Jurkat, Clone E6-1 (cell line): Measurements from ENCODE around the gene PCDHGA11.
"Not testable (repeated sequence)": the region's sequence is repeated elsewhere in the genome, so short reads cannot be mapped to it uniquely, and the experiment has no call there.

Source experiments
- DNase-seq: peaks from one replicate; pipeline ENCODE4 v3.0.0-alpha.2; 2011; ENCODE audit warnings: low read depth, low spot score
- H3K4me3 ChIP-seq: 2 replicates; pipeline ENCODE4 v1.5.1; 2011; ENCODE audit warnings: mild to moderate bottlenecking, low read length, control low read depth, moderate library complexity

The PCDHGA11 gene

GRCh38 chr5:141422742-141423291 lies 2.0 kb downstream of the PCDHGA11 start:
- H3K4me3 ChIP-seq: no peak overlapping the region
- no peak for DNase-seq

GRCh38 chr5:141427783-141428426 lies 7.1 kb downstream of the PCDHGA11 start:
- no peak overlapping the region for H3K4me3 ChIP-seq
- no peak for DNase-seq

- H3K4me3 ChIP-seq: no peak within 1 kb of the TSS
Measured at GRCh38 chr5:141430332-141431113, 9.7 kb downstream of the PCDHGA11 start, which contains the start of gene PCDHGA12. TSS of gene PCDHGA12 (plus strand) at chr5:141430507. CDS start at chr5:141430760, 253 bp downstream.

GRCh38 chr5:141431286-141431685 lies 10.4 kb downstream of the PCDHGA11 start:
- DNase-seq: no peak
- no peak overlapping the region for H3K4me3 ChIP-seq

More at GRCh38 chr5:141430332-141431113, 9.7 kb downstream of the PCDHGA11 start, which contains the start of gene PCDHGA12:
- DNase-seq: no peak

- H3K4me3 ChIP-seq: not testable (repeated sequence)
Measured at GRCh38 chr5:141432308-141432707, 11.5 kb downstream of the PCDHGA11 start.

GRCh38 chr5:141432726-141433125 lies 11.9 kb downstream of the PCDHGA11 start:
- DNase-seq, H3K4me3 ChIP-seq: not testable (repeated sequence)

More at GRCh38 chr5:141432308-141432707, 11.5 kb downstream of the PCDHGA11 start:
- DNase-seq: not testable (repeated sequence)

GRCh38 chr5:141434006-141434405 lies 13.2 kb downstream of the PCDHGA11 start:
- H3K4me3 ChIP-seq: no peak overlapping the region
- no peak for DNase-seq

- H3K4me3 ChIP-seq: no peak overlapping the region
Measured at GRCh38 chr5:141437221-141437620, 16.4 kb downstream of the PCDHGA11 start.

GRCh38 chr5:141439411-141440141 lies 18.7 kb downstream of the PCDHGA11 start:
- no peak for DNase-seq
- H3K4me3 ChIP-seq: no peak overlapping the region

More at GRCh38 chr5:141437221-141437620, 16.4 kb downstream of the PCDHGA11 start:
- no peak for DNase-seq

GRCh38 chr5:141440341-141440740 lies 19.5 kb downstream of the PCDHGA11 start:
- no peak for DNase-seq

GRCh38 chr5:141441571-141442170 lies 20.8 kb downstream of the PCDHGA11 start:
- H3K4me3 ChIP-seq: no peak overlapping the region
- DNase-seq: no peak

More at GRCh38 chr5:141440341-141440740, 19.5 kb downstream of the PCDHGA11 start:
- H3K4me3 ChIP-seq: no peak overlapping the region

- DNase-seq: no peak
- no peak overlapping the region for H3K4me3 ChIP-seq
Measured at GRCh38 chr5:141465351-141465750, 44.5 kb downstream of the PCDHGA11 start.
